T-helper 1 cell (primary cell): Measurements from ENCODE around the gene IGF2BP3.
A peak's percentile ranks its signal among the peaks of the same experiment; 100 is the strongest.
"Not testable (repeated sequence)": the region's sequence is repeated elsewhere in the genome, so short reads cannot be mapped to it uniquely, and the experiment has no call there.

Experiments
- DNase-seq, 5 donors: peaks; one replicate each; pipeline ENCODE4 v3.0.0-alpha.2; 2012 to 2020
- total RNA-seq, 4 donors: gene quantifications; one replicate each; lab custom pipeline; 2026; lab: John Stamatoyannopoulos, UW

Gene IGF2BP3
- total RNA-seq = 0 to 0.27 (median 0.04) reads per million in 4 donors

- DNase-seq = peak in 1 of 5 donors; percentile 59
Observed at GRCh38 chr7:23470330-23471105, at the start of gene IGF2BP3. TSS of gene IGF2BP3 (minus strand) at chr7:23470491. CDS start at chr7:23470110, 381 bp downstream.

GRCh38 chr7:23514755-23515154, 44.5 kb upstream of the IGF2BP3 start:
- DNase-seq = peak in 1 of 5 donors; percentile 51

- DNase-seq = not testable (repeated sequence)
Observed at GRCh38 chr7:23513746-23514145, 43.5 kb upstream of the IGF2BP3 start.

GRCh38 chr7:23494009-23494408, 23.7 kb upstream of the IGF2BP3 start:
- no peak for DNase-seq

- DNase-seq = no peak
Observed at GRCh38 chr7:23491502-23491901, 21.2 kb upstream of the IGF2BP3 start.

GRCh38 chr7:23490357-23491135, 20.3 kb upstream of the IGF2BP3 start:
- DNase-seq = peak; percentile 28 to 68 (median 39)

- not testable (repeated sequence) for DNase-seq
Observed at GRCh38 chr7:23488714-23489113, 18.4 kb upstream of the IGF2BP3 start.

- DNase-seq = no peak
Observed at GRCh38 chr7:23487670-23488069, 17.4 kb upstream of the IGF2BP3 start.

GRCh38 chr7:23486002-23486773, 15.9 kb upstream of the IGF2BP3 start:
- DNase-seq = no peak

GRCh38 chr7:23482686-23483085, 12.4 kb upstream of the IGF2BP3 start:
- no peak for DNase-seq

- no peak for DNase-seq
Observed at GRCh38 chr7:23477962-23478866, 7.9 kb upstream of the IGF2BP3 start.

GRCh38 chr7:23477157-23477499, 6.8 kb upstream of the IGF2BP3 start:
- DNase-seq = no peak

GRCh38 chr7:23476286-23477156, 6.2 kb upstream of the IGF2BP3 start:
- DNase-seq = no peak

GRCh38 chr7:23475576-23475839, 5.2 kb upstream of the IGF2BP3 start:
- DNase-seq = no peak

GRCh38 chr7:23474829-23475575, 4.7 kb upstream of the IGF2BP3 start:
- no peak for DNase-seq

GRCh38 chr7:23474094-23474828, 4.0 kb upstream of the IGF2BP3 start:
- DNase-seq = peak in 3 of 5 donors; percentile 16 to 94 (median 29)

GRCh38 chr7:23473844-23474093, 3.5 kb upstream of the IGF2BP3 start:
- DNase-seq = no peak

- no peak for DNase-seq
Observed at GRCh38 chr7:23472956-23473843, 2.9 kb upstream of the IGF2BP3 start.

GRCh38 chr7:23472556-23472955, 2.3 kb upstream of the IGF2BP3 start:
- DNase-seq = no peak
